NCI-H2029 treated with DMSO at 0.1 percent for 48 hours (cell line): ENCODE data around the gene WDR74.
"Not testable (repeated sequence)": the region's sequence is repeated elsewhere in the genome, so short reads cannot be mapped to it uniquely, and the experiment has no call there.

Source experiments
- DNase-seq: peaks from one replicate; lab custom pipeline; 2025; lab: John Stamatoyannopoulos, UW

WDR74 gene

DNA sequence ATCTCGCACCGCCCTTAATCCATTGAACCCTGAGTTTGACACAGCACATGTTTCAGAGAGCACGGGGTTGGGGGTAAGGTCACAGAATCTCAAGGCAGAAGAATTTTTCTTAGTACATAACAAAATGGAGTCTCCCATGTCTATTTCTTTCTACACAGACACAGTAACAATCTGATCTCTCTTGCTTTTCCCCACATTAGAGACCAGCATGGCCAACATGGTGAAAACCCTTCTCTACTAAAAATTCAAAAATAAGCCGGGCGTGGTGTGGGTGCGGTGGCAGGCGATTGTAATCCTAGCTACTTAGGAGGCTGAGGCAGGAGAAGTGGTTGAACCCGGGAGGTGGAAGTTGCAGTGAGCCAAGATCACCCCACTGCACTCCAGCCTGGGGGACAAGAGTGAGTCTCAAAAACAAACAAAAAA is 19.9 kb upstream of the WDR74 start:
- DNase-seq: not testable (repeated sequence)

DNA sequence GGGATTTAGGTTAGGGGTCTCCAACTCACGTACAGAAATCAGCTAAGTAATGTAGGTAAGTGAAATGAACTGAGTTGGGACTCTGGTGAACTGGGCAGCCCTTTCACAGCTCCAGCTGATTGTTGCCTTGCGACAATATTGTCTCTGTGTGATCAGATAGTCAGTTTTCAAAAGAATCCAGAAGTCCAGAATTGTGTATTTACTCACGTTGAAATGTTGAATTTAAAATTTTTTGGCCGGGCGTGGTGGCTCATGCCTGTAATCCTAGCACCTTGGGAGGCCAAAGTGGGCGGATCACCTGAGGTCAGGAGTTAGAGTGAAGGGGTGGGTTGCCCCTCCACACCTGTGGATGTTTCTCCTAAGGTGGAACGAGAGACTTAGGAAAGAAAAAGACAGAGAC is 18.8 kb upstream of the WDR74 start:
- no peak for DNase-seq

DNA sequence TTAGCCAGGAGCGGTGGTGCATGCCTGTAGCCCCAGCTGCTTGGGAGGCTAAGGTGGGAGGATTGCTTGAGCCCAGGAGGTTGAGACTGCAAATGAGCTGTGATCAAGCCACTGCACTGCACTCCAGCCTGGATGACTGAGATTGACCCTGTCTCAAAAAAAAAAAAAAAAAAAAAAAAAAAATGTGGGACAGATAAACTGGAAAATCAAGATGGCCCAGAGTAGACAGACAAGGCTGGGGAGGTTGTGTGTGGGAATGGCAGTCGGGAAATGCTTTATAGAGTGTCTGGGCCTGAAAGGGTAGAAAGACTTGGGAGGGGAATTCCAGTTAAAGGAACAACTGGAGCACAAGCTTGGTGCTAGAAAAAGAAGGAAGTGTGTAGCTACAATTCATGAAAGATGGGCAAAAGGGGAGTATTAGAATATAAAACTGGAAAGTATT is 18.2 kb upstream of the WDR74 start:
- DNase-seq: no peak

DNA sequence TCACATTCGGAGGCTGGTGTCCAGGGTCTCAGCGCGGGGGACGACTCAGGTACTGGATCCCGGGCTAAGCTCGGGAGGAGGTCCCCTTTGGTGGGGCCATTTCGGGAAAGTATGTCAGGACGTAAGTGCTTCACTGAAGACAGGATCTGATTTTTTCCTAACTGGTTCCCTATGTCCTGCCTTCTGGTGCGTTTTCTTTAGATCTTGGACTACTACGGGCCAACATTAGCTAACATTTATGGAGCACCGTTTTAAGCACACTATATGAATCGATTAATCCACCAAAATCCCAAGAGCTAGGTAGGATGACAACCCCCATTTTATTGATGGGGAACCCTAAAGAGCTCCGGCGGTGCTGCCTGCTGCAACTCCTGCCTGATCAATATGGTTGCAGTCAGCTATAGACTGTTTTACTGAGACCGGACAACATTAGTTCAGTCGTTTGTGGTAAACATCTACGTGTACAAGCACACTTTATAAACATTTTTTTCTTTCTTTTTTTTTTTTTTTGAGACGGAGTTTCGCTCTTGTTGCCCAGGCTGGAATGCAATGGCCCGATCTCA is 17.0 kb upstream of the WDR74 start:
- DNase-seq: no peak

DNA sequence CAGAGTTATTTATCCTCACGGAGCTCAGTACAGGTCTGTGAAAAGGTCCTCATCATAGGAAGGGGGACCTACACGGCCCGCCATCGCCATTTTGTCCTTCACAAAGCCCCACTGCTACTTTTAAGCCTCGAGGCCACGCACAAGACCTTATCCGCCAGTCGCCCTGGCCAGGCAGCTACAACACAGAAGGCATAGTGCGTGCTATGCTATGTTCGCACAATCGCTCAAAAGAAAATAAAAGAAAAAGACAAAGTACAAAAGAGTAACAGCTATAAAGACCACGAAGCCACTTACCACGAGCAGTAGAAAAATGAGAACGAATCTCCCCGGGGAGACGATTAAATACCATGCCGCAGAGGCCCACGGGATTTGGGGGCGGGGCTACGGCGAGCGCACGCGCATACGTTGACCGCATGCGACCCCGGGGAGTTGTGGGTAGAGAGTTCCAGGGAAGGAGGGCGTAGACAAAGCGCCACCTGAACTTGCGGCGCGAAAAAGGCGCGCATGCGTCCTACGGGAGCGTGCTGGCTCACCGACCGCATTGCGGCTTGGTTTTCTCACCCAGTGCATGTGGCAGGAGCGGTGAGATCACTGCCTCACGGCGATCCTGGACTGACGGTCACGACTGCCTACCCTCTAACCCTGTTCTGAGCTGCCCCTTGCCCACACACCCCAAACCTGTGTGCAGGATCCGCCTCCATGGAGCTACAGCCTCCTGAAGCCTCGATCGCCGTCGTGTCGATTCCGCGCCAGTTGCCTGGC is 16.4 kb upstream of the WDR74 start:
- peak; percentile 92 for DNase-seq

DNA sequence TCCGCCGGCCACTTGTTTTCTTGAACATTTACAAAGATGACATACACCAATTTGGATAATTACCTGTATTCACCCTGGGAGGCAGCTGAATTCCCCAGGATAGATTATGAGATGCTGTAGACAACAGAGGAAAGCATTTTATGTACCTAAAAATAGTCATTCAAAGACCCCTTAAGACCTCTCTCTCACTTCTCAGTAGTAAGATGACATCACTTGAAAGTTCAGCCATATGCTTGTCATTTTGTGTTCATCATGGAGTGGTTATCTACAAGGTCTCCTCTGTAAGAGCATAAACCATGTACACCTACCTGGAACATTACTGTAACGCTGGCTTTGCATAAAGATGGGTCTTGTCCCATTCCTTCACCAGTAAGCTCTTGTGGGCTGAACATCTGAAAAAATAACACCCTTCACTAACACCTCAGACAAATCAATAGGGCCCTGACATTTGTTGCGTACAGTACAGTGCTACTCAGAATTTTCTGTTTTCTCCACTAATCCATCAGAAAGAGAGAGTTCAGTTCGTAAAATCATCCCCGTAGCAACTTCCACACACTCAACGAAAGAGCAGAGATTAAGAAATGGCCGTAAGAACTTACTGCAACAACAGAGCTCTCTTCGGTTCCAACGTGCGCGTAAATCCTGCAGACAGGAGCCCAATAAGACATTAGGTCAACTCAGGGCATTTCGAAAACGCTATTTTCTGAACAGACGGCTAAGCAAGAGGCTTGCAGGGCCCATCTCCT is 15.6 kb upstream of the WDR74 start:
- no peak for DNase-seq

DNA sequence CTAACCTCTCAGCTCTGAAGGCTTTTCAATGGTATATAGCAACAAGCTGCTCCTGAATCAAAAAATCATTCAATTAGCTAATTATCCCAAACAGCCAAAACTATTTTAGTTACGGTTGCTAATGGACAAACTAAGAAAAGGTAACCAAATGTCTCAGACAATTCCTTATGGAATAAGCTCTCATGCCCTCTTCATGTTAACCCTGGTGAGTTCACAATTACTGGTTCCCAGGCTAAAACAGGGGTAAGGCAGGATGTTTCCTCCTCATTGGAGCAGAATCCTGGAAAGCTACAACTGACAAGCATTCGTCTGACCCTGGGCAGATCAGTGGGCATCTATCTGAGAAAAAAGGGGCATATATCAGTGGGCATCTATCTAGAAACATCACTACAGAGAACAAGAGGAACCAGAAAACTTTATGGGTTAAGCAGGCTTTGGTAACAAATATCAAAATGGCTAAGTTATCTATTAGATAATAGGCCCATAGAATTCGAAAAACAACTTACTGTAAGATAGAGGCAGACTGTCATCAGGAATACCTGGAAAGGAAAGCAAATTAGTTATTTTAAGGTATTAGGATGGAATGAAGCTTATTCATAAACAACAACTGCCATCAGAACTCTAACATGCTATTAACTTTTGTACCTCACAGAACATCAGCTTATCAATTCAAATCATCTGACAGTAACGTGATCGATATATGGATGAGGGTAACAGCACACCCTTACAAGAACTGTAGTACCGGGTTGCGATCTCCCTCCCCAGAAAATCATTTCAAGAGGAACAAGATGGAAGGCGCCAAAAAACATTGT is 14.8 kb upstream of the WDR74 start:
- DNase-seq: no peak

DNA sequence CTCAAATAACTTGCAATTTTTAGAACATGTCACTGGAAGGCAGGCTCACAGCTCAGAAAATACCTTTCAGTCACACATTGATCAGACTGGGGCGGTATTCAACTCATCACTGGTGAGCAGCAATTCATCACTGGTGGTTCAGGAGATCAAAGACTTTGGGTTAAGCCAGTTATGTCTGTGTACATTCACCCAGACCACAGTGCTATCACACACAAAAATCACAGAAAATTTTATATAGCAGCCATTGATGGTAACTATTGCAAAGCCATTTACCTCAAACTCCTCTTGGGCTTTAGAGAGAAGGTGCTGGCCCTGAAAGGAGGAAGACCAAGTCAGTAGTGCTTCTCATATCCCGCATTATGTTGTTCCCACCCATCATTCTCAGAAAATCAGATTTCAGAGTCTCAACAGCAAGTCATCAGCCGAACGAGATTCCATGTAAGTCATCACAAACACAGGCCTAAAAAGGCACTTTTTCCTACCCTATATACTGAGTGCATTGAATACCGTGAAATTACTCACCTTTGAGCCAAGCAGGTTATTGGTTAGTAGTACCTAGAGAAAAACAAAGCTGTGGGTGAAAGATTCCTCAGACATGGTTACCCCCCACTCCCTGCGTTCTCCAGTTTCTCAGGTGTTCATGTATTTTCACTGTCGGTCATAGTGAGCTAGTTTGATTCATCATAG is 14.0 kb upstream of the WDR74 start:
- DNase-seq: no peak

DNA sequence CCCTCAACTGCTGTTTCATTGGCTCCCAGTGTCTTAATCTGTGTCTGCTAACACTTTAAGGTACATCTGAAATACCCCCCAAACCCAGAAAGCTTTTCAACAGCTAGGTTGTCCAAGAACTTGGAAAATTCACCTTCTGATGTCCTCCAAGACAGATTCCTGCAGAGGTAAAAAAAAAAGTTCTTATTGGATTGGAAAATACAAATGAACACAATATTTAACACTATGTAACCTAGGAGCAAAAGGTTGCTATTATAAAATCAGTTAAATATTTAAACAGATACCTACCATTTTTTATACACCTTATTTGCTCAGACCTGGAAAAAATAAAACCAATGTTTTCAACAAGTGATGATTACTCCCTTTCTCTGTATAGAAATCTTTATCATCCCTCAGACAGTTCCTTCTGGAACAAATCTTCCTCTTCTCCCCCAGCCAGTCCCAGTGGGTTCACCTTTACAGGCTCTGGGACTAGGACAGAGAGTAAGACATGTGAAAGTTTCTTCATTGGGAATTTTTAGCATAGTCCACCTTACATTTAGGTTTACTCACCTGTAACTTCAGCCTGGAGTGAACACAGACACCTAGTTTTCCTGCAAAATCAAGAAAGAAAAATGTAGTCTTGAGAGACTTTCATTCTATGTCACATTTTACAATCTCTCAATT is 13.3 kb upstream of the WDR74 start:
- no peak for DNase-seq

DNA sequence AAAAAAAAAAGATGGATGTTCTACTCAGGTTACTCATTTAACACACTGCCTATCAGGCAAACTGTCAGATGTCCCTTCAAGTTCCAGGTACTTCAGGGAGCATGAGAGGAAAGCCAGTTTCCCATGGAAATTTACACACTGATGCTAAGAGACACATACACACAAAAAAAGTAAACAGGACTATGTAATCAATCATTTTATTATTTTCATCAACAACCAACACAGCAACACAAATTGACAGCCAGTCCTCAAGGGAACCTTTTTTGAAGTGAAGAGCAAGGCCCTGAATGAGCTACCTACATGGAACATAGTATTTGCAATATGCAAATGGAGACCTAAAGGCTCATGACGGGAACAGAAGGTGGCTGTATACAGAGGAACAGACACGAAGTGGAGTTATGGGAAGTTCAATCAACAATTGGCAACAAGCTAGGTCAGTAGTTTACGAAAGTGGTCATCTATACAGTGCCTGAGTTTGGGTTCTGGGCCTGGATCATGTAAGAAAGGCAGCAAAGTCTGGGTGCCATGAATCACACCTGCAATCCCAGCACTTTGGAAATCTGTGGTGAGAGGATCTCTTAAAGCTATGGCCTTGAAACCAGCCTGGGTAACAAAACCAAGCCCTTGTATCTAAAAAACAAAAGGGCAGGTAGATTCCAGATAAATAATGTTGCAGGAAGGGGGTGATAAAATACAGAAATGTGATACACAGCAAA is 12.6 kb upstream of the WDR74 start:
- no peak for DNase-seq

DNA sequence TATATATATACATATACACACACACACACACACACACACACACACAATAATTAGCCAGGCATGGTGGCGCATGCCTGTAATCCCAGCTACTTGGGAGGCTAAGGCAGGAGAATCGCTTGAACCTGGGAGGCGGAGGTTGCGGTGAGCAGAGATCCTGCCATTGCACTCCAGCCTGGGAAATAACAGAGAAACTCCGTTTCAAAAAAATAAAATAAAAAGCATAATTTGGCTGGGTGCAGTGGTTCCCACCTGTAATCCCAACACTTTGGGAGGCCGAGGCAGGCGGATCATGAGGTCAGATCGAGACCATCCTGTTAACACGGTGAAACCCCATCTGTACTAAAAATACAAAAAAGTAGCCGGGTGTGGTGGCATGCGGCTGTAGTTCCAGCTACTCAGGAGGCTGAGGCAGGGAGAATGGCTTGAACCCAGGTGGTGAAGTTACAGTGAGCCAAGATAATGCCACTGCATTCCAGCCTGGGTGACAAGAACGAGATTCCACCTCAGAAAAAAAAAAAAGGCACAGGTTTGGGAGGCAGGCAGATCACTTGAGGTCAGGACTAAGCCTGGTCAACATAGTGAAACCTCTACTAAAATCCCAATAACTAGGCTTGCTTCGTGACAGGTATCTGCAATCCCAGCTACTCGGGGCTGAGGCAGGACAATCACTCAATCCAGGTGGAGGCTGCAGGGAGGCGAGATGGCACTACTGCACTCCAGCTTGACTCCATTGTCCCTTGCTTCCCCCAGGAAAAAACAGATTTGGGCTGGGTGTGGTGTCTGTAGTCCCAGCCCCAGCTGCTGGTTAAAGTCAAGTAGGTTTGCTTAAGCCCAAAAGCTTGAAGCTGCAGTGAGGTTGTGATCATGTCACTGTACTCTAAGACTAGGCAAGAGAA is 11.8 kb upstream of the WDR74 start:
- no peak for DNase-seq

DNA sequence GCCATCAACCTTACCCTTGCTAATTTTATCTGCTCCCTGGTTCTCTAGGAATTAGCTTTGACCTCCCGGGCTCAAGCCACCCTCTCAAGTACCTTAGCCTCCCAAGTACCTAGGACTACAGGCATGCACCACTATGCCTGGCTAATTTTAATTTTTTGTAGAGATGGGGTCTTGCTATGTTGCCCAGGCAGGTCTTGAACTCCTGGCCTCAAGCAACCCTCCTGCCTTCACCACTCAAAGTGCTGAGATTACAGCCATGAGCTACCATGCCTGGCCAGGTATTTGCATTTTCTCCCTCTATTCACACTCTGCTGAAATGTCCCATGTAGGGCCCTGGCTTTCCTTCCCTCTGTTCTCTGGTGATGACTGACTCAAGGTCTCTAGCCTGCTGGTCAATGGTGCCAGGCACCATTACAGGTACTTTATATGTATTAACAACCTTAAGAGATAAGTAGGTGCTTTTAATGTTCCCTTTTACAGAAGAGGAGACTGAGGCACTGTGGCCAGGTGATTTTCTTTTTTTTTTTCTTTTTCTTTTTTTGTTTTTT is 8.5 kb upstream of the WDR74 start:
- DNase-seq: no peak

DNA sequence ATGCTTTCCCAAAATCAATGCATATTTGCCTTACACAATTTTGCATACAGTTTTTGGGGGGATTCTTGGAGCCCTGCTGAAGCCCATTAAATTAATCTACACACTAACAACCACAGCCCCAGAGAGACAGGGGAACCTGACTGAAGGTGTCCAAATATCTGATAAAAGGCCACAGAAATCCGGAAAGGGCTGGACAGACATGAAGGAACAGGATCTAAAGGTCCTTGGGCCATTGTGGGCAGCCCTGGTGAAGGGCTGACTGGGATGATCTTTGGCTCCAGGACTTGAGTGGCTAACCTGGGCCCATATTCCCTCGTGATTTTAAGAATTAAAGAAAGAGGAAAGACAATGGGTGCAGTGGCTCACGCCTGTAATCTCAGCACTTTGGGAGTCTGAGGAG is 6.8 kb upstream of the WDR74 start:
- DNase-seq: no peak

DNA sequence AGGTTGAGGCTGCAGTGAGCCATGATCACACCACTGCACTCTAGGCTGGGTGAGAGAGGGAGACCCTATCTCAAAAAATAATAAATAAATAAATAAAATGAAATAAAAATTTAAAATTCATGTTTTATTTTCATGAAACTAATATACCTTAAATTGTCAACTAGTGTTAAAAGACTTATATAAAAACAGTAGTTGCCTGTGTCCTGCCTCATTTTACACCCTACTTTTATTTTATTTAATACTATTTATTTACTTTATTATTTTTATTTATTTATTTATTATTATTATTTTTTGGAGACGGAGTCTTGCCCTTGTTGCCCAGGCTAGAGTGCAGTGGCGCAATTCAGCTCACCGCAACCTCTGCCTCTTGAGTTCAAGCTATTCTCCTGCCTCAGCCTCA is 4.8 kb upstream of the WDR74 start:
- no peak for DNase-seq

DNA sequence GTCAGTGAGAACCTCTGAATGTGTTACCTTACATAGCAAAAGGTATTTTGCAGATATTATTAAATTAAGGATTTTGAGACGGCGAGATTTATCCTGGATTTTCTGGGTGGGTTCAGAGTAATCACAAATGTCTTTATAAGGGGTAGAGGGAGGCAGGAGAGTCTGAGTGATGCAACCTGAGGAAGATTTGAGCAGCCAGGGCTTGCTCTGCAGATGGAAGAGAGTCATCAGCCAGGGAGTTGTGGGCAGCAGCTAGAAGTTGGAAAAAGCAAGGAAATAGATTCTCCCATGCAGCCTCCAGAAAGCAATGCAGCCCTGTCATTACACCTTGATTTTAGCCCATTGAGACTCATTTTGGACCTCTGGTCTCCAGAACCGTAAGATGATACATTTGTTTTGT is 4.1 kb upstream of the WDR74 start:
- no peak for DNase-seq

DNA sequence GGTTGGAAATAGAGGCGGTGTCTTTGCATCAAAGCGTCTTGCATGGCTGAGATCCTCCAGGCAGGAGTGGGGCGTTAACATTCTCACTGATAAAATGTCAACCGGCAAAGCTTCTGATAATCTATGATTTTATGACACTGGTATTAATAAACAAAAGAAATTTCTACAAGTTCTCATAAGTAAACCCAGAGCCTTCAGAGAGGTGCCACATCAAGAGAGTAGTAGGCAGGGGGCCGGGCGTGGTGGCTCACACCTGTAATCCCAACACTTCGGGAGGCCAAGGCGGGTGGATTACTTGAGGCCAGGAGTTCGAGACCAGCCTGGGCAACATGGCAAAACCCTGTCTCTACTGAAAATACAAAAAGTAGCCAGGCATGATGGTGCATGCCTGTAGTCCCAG is 3.5 kb upstream of the WDR74 start:
- DNase-seq: not testable (repeated sequence)

DNA sequence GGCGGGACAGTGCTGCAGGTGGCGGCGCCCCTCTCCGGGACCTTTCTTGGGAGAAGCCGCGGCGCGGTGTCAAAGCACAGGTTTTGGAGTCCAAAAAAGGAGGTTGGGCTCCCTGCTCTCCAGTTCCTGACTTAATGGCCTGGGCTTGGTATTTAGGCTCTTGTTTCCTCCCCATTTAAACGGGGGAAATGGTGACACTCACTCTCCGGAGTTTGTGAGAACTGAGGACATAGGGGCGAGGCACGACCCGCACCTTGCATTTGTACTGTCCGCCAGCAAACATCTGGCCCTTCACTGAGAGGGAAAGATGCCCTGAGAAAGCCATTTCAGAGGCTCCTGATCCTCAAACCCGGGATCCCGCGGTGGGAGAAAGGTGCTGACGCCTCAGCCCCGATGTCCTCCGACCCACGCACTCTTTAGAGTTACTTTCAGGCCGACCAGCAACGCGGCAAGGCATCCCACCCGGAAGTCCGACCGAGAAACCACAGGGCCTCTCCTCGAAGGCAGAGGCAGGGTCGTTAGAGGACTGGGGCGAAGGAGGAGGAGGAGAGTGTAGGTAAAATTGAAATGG is 2.9 kb upstream of the WDR74 start:
- DNase-seq: no peak

DNA sequence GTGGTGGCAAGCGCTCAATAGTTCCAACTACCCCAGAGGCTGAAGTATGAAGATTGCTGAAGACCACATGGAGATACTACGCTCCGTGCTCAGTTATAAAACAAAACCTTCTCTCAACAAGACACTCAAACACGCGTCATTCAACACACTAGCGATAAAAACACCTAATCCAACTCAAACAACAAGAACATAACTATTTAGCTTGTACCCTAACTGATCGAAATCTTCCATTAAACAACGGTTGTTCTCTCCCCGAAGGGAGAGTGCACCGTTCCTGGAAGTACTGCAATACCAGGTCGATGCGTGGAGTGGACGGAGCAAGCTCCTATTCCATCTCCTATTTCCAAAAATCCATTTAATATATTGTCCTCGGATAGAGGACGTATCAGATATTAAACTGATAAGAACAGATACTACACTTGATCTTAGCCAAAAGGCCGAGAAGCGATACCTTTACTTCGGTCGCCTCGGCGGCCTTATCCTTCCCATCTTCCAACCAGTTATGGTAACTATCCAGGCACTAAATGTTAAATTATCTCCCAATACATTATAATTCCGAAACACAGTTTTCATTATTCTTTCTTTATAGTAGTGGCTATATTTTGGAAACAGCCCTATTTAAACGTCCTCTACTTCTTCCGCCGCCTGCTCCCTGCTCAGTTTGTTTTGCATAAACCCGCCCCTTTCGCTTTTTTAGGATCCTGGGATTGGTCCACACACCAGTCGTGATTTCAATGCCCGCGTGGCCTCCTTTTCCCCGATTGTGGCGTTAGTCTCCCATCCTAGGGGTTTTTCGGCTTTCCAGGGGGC is 2.2 kb upstream of the WDR74 start:
- DNase-seq: peak; percentile 96
